GM12878 (cell line): ENCODE data around the gene PJA2. TPM values are rescaled to one million over a fixed set of nuclear protein-coding genes. Genes with fewer than 3 reads are reported as not detected.

ENCODE experiments used
- ATF7 ChIP-seq: fragments of 450-650 bp; IDR thresholded peaks from 2 replicates; pipeline ENCODE4 v1.6.1; 2016; ENCODE audit warnings: low read depth, mild to moderate bottlenecking
- BACH1 ChIP-seq: fragments of 450-650 bp; IDR thresholded peaks from 2 replicates; pipeline ENCODE4 v1.6.1; 2017; ENCODE audit warnings: mild to moderate bottlenecking, borderline replicate concordance
- BCL11A ChIP-seq: IDR thresholded peaks from 2 replicates; pipeline ENCODE4 v1.6.1; 2011; ENCODE audit warnings: low read depth, low read length
- BRCA1 ChIP-seq: IDR thresholded peaks from 2 replicates; pipeline ENCODE4 v1.6.1; 2011; ENCODE audit warnings: low read depth, low read length, improper control_type of control experiment
- CHD2 ChIP-seq: IDR thresholded peaks from 2 replicates; pipeline ENCODE4 v1.6.1; 2011; ENCODE audit warnings: low read depth, low read length, improper control_type of control experiment, borderline replicate concordance
- CREM ChIP-seq: IDR thresholded peaks from 2 replicates; pipeline ENCODE4 v1.6.1; 2014; ENCODE audit warnings: antibody characterized with exemption, low read depth
- ESRRA ChIP-seq: IDR thresholded peaks from 2 replicates; pipeline ENCODE4 v1.6.1; 2012; ENCODE audit warnings: mild to moderate bottlenecking, low read length, improper control_type of control experiment
- EZH2 ChIP-seq: IDR thresholded peaks from 2 replicates; pipeline ENCODE4 v1.6.1; 2012; ENCODE audit warnings: low read depth, mild to moderate bottlenecking, control low read depth, inconsistent platforms, low read length, borderline replicate concordance; ENCODE audit not compliant: control insufficient read depth
- MEF2B ChIP-seq: fragments of 450-650 bp; IDR thresholded peaks from 2 replicates; pipeline ENCODE4 v1.6.1; 2018; ENCODE audit warnings: mild to moderate bottlenecking, moderate library complexity; ENCODE audit not compliant: partially characterized antibody, poor library complexity, severe bottlenecking
- MYC ChIP-seq: IDR thresholded peaks from 2 replicates; pipeline ENCODE4 v1.6.1; 2011; ENCODE audit warnings: mild to moderate bottlenecking, low read length, moderate library complexity, inconsistent platforms; ENCODE audit not compliant: insufficient read depth, insufficient replicate concordance, insufficient read length, severe bottlenecking
- NFIC ChIP-seq: IDR thresholded peaks from 2 replicates; pipeline ENCODE4 v1.6.1; 2012; ENCODE audit warnings: low read depth, mild to moderate bottlenecking, inconsistent platforms, low read length, moderate library complexity
- NR2C1 ChIP-seq: fragments of 450-650 bp; IDR thresholded peaks from 2 replicates; pipeline ENCODE4 v1.6.1; 2017; ENCODE audit warnings: antibody characterized with exemption, mild to moderate bottlenecking, moderate library complexity
- RB1 ChIP-seq: fragments of 450-650 bp; formaldehyde crosslinking; IDR thresholded peaks from 2 replicates; pipeline ENCODE4 v1.6.1; 2017; ENCODE audit warnings: mild to moderate bottlenecking, borderline replicate concordance
- RCOR1 ChIP-seq: conservative IDR thresholded peaks from 2 replicates; pipeline ENCODE4 v1.6.1; 2012; ENCODE audit warnings: low read depth, low read length, improper control_type of control experiment
- SIN3A ChIP-seq: IDR thresholded peaks from 2 replicates; pipeline ENCODE4 v1.6.1; 2012; ENCODE audit warnings: low read depth, low read length, improper control_type of control experiment
- SMAD1 ChIP-seq: fragments of 450-650 bp; IDR thresholded peaks from 2 replicates; pipeline ENCODE4 v1.6.1; 2018; ENCODE audit warnings: mild to moderate bottlenecking, low read depth; ENCODE audit not compliant: partially characterized antibody
- YY1 ChIP-seq: IDR thresholded peaks from 2 replicates; pipeline ENCODE4 v1.6.1; 2011; ENCODE audit warnings: low read depth, mild to moderate bottlenecking, low read length
- polyA plus RNA-seq, 11 experiments: library from polyadenylated mRNA; depleted of rRNA in 4 of 11; unstranded in 6 of 11; stranded (reverse) in 5 of 11; fragments of >200 nt; fragmentation: Nextera tagmentation in 4 of 11; fragmentation: Illumina TruSeq in 1 of 11; extraction: Ambion mirVana in 4 of 11; extraction: Trizol in 1 of 11; gene quantifications; 1 replicate in 1 of 11; 2 replicates in 10 of 11; pipeline versions ENCODE4 v1.2.1 to v1.2.3, GENCODE V29; 2011 to 2016; ENCODE audit warnings: inconsistent platforms in 2 of 11, missing spikeins in 2 of 11, low read depth in 1 of 11
- total RNA-seq, 4 experiments: library from RNA; depleted of rRNA in 3 of 4; stranded (reverse); fragments of >200 nt in 3 of 4; fragmentation: Illumina TruSeq in 1 of 4; extraction: Trizol in 1 of 4; gene quantifications; 2 replicates each; pipeline versions ENCODE4 v1.2.1 to v1.2.3, GENCODE V29; 2013 to 2021
- TF ChIP-seq, protein P1 (sequence below): fragments of 450-650 bp; IDR thresholded peaks from 2 replicates; pipeline ENCODE4 v1.6.1; 2017; ENCODE audit warnings: borderline replicate concordance
- TF ChIP-seq, protein P2 (sequence below): fragments of 450-650 bp; IDR thresholded peaks from 2 replicates; pipeline ENCODE4 v1.6.1; 2014; ENCODE audit warnings: mild to moderate bottlenecking
- TF ChIP-seq, protein P3 (sequence below): fragments of 450-650 bp; IDR thresholded peaks from 2 replicates; pipeline ENCODE4 v1.6.1; 2018; ENCODE audit warnings: mild to moderate bottlenecking, low read depth, moderate library complexity; ENCODE audit not compliant: partially characterized antibody
- TF ChIP-seq, protein P4 (sequence below): IDR thresholded peaks from 2 replicates; pipeline ENCODE4 v1.6.1; 2012; ENCODE audit warnings: low read depth, low read length, improper control_type of control experiment

Gene PJA2
- total and polyA plus RNA-seq, 10 of the 15 experiments (the other 5 are each of a cell fraction or from before 2014, with no cell fraction given), result 27.8 to 93.4 (median 47.8) TPM

DNA sequence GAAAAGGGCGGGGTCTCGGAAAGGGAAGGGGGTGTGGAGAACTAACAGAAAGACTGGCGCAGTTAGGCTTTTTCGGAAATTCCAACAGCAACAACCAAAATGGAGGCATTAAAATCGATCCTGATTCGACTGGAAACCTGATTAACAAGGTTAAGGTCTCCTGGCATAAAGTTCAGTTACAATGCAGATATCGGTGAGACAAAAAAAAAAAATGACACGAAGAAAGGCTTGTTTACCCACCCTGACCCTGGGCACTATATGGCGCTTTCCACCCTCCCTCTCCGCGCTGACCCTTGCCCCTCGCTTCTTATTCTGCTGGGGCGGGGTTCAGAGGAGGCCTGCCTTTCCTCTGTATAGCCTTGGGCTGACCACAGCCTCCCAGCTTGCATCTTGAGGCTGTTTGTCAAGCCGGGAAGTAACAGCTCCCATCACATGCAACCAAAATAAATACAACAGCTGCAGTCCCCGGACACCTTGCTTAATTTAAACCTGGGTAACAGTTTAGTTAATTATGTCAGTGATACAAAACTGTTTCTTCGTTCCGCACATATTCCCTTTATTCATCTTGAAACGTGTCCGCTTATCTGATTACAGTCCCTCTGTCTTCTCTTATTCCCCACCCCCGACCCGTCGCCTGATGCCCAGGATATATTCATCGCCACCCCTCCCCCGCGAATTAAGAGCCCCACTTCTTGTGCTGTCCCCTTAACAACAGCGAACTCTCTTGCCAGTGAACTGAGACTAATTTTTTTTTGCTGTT is 795 bp upstream of the PJA2 start (continued):
- peak; percentile 76 for TF ChIP-seq SMAD1
- no peak for TF ChIP-seq MYC
- no peak for TF ChIP-seq BCL11A
- TF ChIP-seq NR2C1, result peak; percentile 83
- TF ChIP-seq, protein P1, sequence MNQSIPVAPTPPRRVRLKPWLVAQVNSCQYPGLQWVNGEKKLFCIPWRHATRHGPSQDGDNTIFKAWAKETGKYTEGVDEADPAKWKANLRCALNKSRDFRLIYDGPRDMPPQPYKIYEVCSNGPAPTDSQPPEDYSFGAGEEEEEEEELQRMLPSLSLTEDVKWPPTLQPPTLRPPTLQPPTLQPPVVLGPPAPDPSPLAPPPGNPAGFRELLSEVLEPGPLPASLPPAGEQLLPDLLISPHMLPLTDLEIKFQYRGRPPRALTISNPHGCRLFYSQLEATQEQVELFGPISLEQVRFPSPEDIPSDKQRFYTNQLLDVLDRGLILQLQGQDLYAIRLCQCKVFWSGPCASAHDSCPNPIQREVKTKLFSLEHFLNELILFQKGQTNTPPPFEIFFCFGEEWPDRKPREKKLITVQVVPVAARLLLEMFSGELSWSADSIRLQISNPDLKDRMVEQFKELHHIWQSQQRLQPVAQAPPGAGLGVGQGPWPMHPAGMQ, result no peak
- peak; percentile 72; the same call in 1 of the 2 replicates for TF ChIP-seq SIN3A
- no peak for TF ChIP-seq CHD2
- TF ChIP-seq, protein P2, sequence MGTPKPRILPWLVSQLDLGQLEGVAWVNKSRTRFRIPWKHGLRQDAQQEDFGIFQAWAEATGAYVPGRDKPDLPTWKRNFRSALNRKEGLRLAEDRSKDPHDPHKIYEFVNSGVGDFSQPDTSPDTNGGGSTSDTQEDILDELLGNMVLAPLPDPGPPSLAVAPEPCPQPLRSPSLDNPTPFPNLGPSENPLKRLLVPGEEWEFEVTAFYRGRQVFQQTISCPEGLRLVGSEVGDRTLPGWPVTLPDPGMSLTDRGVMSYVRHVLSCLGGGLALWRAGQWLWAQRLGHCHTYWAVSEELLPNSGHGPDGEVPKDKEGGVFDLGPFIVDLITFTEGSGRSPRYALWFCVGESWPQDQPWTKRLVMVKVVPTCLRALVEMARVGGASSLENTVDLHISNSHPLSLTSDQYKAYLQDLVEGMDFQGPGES, result no peak
- peak; percentile 50; the same call in 1 of the 2 replicates for TF ChIP-seq NFIC
- TF ChIP-seq MEF2B, result peak; percentile 38
- 0 out of 2 replicates have a peak, but pooled peaks have one; percentile 20 for TF ChIP-seq RCOR1
- 0 out of 2 replicates have a peak, but pooled peaks have one; percentile 18 for TF ChIP-seq BACH1
- TF ChIP-seq ESRRA, result no peak
- TF ChIP-seq BRCA1, result no peak
- peak; percentile 85 for TF ChIP-seq ATF7
- TF ChIP-seq, protein P3, sequence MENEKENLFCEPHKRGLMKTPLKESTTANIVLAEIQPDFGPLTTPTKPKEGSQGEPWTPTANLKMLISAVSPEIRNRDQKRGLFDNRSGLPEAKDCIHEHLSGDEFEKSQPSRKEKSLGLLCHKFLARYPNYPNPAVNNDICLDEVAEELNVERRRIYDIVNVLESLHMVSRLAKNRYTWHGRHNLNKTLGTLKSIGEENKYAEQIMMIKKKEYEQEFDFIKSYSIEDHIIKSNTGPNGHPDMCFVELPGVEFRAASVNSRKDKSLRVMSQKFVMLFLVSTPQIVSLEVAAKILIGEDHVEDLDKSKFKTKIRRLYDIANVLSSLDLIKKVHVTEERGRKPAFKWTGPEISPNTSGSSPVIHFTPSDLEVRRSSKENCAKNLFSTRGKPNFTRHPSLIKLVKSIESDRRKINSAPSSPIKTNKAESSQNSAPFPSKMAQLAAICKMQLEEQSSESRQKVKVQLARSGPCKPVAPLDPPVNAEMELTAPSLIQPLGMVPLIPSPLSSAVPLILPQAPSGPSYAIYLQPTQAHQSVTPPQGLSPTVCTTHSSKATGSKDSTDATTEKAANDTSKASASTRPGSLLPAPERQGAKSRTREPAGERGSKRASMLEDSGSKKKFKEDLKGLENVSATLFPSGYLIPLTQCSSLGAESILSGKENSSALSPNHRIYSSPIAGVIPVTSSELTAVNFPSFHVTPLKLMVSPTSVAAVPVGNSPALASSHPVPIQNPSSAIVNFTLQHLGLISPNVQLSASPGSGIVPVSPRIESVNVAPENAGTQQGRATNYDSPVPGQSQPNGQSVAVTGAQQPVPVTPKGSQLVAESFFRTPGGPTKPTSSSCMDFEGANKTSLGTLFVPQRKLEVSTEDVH, result peak; percentile 61
- TF ChIP-seq YY1, result peak; percentile 85
- no peak for TF ChIP-seq CREM
- TF ChIP-seq EZH2, result no peak
- TF ChIP-seq RB1, result peak; percentile 63
- TF ChIP-seq, protein P4, sequence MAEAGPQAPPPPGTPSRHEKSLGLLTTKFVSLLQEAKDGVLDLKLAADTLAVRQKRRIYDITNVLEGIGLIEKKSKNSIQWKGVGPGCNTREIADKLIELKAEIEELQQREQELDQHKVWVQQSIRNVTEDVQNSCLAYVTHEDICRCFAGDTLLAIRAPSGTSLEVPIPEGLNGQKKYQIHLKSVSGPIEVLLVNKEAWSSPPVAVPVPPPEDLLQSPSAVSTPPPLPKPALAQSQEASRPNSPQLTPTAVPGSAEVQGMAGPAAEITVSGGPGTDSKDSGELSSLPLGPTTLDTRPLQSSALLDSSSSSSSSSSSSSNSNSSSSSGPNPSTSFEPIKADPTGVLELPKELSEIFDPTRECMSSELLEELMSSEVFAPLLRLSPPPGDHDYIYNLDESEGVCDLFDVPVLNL, result no peak
